ENCODE results near the gene MAPKAP1.

GRCh38 chr9:125589287-125589686 is 117.7 kb downstream of the MAPKAP1 start:
- TF ChIP-seq CTCF (IDR thresholded peaks at IDR 0.05) (no peak), POLR2AphosphoS5 (IDR thresholded peaks at IDR 0.05) (no peak)

Data from stomach (tissue), 4 donors.